GM19239 (cell line): Measurements from ENCODE around the gene MPP3.
"Not testable (repeated sequence)": the region's sequence is repeated elsewhere in the genome, so short reads cannot be mapped to it uniquely, and the experiment has no call there.

ENCODE experiments used
- DNase-seq: peaks from one replicate; pipeline ENCODE4 v3.0.0; 2011; ENCODE audit warnings: low spot score; ENCODE audit not compliant: insufficient read length
- FAIRE-seq: peaks from 2 replicates; lab custom pipeline; 2011; peaks lifted over from hg19 to GRCh38; lab: Jason Lieb, UNC

Gene MPP3

GRCh38 chr17:43812396-43813265 lies 20.3 kb downstream of the MPP3 start:
- FAIRE-seq (no peak), DNase-seq (no peak)

GRCh38 chr17:43810823-43811222 lies 22.1 kb downstream of the MPP3 start:
- no peak for DNase-seq
- no peak for FAIRE-seq

GRCh38 chr17:43810226-43810715 lies 22.7 kb downstream of the MPP3 start:
- DNase-seq (no peak), FAIRE-seq (no peak)

- FAIRE-seq (no peak), DNase-seq (no peak)
These were observed 23.8 kb downstream of the MPP3 start for GRCh38 chr17:43809121-43809520.

- no peak for FAIRE-seq
- DNase-seq, result no peak
These were observed 24.9 kb downstream of the MPP3 start for GRCh38 chr17:43808076-43808475.

GRCh38 chr17:43805117-43805516 lies 27.8 kb downstream of the MPP3 start:
- FAIRE-seq (no peak), DNase-seq (no peak)

- DNase-seq (no peak), FAIRE-seq (no peak)
These were observed 29.2 kb downstream of the MPP3 start for GRCh38 chr17:43803758-43804157.

GRCh38 chr17:43801844-43802243 lies 31.1 kb downstream of the MPP3 start:
- DNase-seq, result no peak
- no peak for FAIRE-seq

GRCh38 chr17:43800736-43801135 lies 32.2 kb downstream of the MPP3 start:
- FAIRE-seq (no peak), DNase-seq (no peak)

- no peak for FAIRE-seq
- no peak for DNase-seq
These were observed 33.9 kb downstream of the MPP3 start for GRCh38 chr17:43799047-43799446.

GRCh38 chr17:43798024-43798423 lies 34.9 kb downstream of the MPP3 start:
- DNase-seq, FAIRE-seq: not testable (repeated sequence)

GRCh38 chr17:43792668-43793067 lies 40.3 kb downstream of the MPP3 start:
- DNase-seq, FAIRE-seq: not testable (repeated sequence)

GRCh38 chr17:43791589-43791988 lies 41.4 kb downstream of the MPP3 start:
- DNase-seq (no peak), FAIRE-seq (no peak)

GRCh38 chr17:43790311-43790940 lies 42.5 kb downstream of the MPP3 start:
- FAIRE-seq (no peak), DNase-seq (no peak)

GRCh38 chr17:43789482-43789881 lies 43.5 kb downstream of the MPP3 start:
- DNase-seq, result no peak
- no peak for FAIRE-seq

GRCh38 chr17:43788540-43788939 lies 44.4 kb downstream of the MPP3 start:
- FAIRE-seq, result no peak
- DNase-seq, result no peak

GRCh38 chr17:43787728-43788127 lies 45.2 kb downstream of the MPP3 start:
- FAIRE-seq (no peak), DNase-seq (no peak)

- no peak for DNase-seq
- no peak for FAIRE-seq
These were observed 48.3 kb downstream of the MPP3 start for GRCh38 chr17:43784628-43785101.

- DNase-seq, result no peak
- FAIRE-seq, result no peak
These were observed 48.9 kb downstream of the MPP3 start for GRCh38 chr17:43784068-43784467.

- FAIRE-seq (no peak), DNase-seq (no peak)
These were observed 49.8 kb downstream of the MPP3 start for GRCh38 chr17:43782913-43783680.

- DNase-seq (no peak), FAIRE-seq (no peak)
These were observed 52.8 kb downstream of the MPP3 start, which contains the start of gene CFAP97D1 for GRCh38 chr17:43780135-43780534. CFAP97D1 (plus strand) TSS chr17:43780435; CDS start chr17:43780463, 28 bp downstream.
